Lower leg skin (tissue), 3 donors: ENCODE results near the gene STAT5B.

Experiments used
- POLR2A ChIP-seq, 2 donors: fragments of 450-650 bp; IDR thresholded peaks; one replicate each; pipeline ENCODE4 v1.6.1; 2016 to 2017; ENCODE audit warnings: antibody characterized with exemption in 2 of 2, mild to moderate bottlenecking in 1 of 2, moderate library complexity in 1 of 2
- TF ChIP-seq, protein P1 (sequence below), 3 donors: fragments of 450-650 bp; IDR thresholded peaks; one replicate each; pipeline ENCODE4 v1.5.1; 2016; ENCODE audit warnings: antibody characterized with exemption in 3 of 3, mild to moderate bottlenecking in 3 of 3, moderate library complexity in 2 of 3

- TF ChIP-seq, protein P1, sequence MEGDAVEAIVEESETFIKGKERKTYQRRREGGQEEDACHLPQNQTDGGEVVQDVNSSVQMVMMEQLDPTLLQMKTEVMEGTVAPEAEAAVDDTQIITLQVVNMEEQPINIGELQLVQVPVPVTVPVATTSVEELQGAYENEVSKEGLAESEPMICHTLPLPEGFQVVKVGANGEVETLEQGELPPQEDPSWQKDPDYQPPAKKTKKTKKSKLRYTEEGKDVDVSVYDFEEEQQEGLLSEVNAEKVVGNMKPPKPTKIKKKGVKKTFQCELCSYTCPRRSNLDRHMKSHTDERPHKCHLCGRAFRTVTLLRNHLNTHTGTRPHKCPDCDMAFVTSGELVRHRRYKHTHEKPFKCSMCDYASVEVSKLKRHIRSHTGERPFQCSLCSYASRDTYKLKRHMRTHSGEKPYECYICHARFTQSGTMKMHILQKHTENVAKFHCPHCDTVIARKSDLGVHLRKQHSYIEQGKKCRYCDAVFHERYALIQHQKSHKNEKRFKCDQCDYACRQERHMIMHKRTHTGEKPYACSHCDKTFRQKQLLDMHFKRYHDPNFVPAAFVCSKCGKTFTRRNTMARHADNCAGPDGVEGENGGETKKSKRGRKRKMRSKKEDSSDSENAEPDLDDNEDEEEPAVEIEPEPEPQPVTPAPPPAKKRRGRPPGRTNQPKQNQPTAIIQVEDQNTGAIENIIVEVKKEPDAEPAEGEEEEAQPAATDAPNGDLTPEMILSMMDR (IDR thresholded peaks at IDR 0.05): no peak
- TF ChIP-seq POLR2A (IDR thresholded peaks at IDR 0.05): no peak
These were observed 37.2 kb upstream of the STAT5B start for GRCh38 chr17:42313389-42313772.
